ENCODE data around the gene MSI2.

GRCh38 chr17:57668332-57668731 is 412.0 kb downstream of the MSI2 start:
- TF ChIP-seq CTCF (IDR thresholded peaks at IDR 0.05), result no peak
- TF ChIP-seq POLR2A (IDR thresholded peaks at IDR 0.05), result no peak
- TF ChIP-seq EP300 (IDR thresholded peaks at IDR 0.05), result no peak

Data from suprapubic skin (tissue), 3 donors.